Upper lobe of left lung (tissue), 6 donors: ENCODE measurements around the gene KCNJ6. TPM values are rescaled to one million over a fixed set of nuclear protein-coding genes. Genes with fewer than 3 reads are reported as not detected.
"Not testable (repeated sequence)": the region's sequence is repeated elsewhere in the genome, so short reads cannot be mapped to it uniquely, and the experiment has no call there.

Experiments used
- ATAC-seq, 2 donors: fragments of 200-7000 bp; cut with Tn5 transposase; one replicate each; pipeline ENCODE4 v1.9.1; 2022; ENCODE audit warnings: mild to moderate bottlenecking in 2 of 2, moderate library complexity in 2 of 2; ENCODE audit not compliant: low FRiP score in 2 of 2
- DNase-seq, 2 donors: peaks; one replicate each; pipeline ENCODE4 v3.0.0-alpha.2; 2019 to 2020
- H3K27ac ChIP-seq, 4 donors: fragments of 200-600 bp; sonication (generic); one replicate each; pipeline ENCODE4 v1.5.1; 2016 to 2019
- H3K27me3 ChIP-seq, 4 donors: fragments of 200-600 bp; sonication (generic); one replicate each; pipeline ENCODE4 v1.5.1; 2017 to 2019
- H3K36me3 ChIP-seq, 4 donors: fragments of 200-600 bp; sonication (generic); one replicate each; pipeline ENCODE4 v1.5.1; 2016 to 2019
- H3K4me1 ChIP-seq, 4 donors: fragments of 200-600 bp; sonication (generic); one replicate each; pipeline ENCODE4 v1.5.1; 2018 to 2019
- H3K4me3 ChIP-seq, 4 donors: fragments of 200-600 bp; sonication (generic); one replicate each; pipeline ENCODE4 v1.5.1; 2017 to 2019; ENCODE audit warnings: mild to moderate bottlenecking in 2 of 4, moderate library complexity in 1 of 4
- H3K9me3 ChIP-seq, 4 donors: fragments of 200-600 bp; sonication (generic); one replicate each; pipeline ENCODE4 v1.5.1; 2018 to 2019
- EP300 ChIP-seq, 4 donors: sonication (generic); formaldehyde crosslinking; IDR thresholded peaks; one replicate each; pipeline ENCODE4 v1.5.1; 2017; ENCODE audit warnings: antibody characterized with exemption in 4 of 4, control low read depth in 2 of 4
- POLR2A ChIP-seq, 4 donors: fragments of 450-650 bp; IDR thresholded peaks; one replicate each; pipeline ENCODE4 v1.5.1; 2016 to 2017; ENCODE audit warnings: antibody characterized with exemption in 4 of 4, mild to moderate bottlenecking in 2 of 4
- POLR2AphosphoS5 ChIP-seq, 2 donors: sonication (generic); formaldehyde crosslinking; IDR thresholded peaks; one replicate each; pipeline ENCODE4 v1.5.1; 2017; ENCODE audit warnings: antibody characterized with exemption in 2 of 2
- WGBS, 2 donors: methylation state at CpG; one replicate each; pipeline ENCODE4 v1.1.5; 2017 to 2018; 5-methylcytosine and 5-hydroxymethylcytosine counted together
- total RNA-seq, 6 donors: library from RNA; depleted of rRNA in 4 of 6; stranded (reverse); fragments of >200 nt in 4 of 6; gene quantifications; one replicate each; pipeline versions ENCODE4 v1.1.0 to v1.2.1, GENCODE V29; 2016 to 2021
- TF ChIP-seq, protein P1 (sequence below), 6 experiments: fragments of 450-650 bp in 4 of 6; fragments of 200-600 bp in 2 of 6; sonication (generic) in 2 of 6; IDR thresholded peaks; one replicate each; pipeline ENCODE4 v1.5.1; 2016 to 2019; ENCODE audit warnings: antibody characterized with exemption in 6 of 6
- donor health status: DM: no; HTN: no; CAD: no; lungs with moderate emphysema.
- donor health status: DM: no; HTN: yes; CAD: no; lungs with severe emphysema.

KCNJ6 gene
- total RNA-seq, 6 donors from 2014 or later: 0.06 to 0.15 TPM; not detected in 4

DNA sequence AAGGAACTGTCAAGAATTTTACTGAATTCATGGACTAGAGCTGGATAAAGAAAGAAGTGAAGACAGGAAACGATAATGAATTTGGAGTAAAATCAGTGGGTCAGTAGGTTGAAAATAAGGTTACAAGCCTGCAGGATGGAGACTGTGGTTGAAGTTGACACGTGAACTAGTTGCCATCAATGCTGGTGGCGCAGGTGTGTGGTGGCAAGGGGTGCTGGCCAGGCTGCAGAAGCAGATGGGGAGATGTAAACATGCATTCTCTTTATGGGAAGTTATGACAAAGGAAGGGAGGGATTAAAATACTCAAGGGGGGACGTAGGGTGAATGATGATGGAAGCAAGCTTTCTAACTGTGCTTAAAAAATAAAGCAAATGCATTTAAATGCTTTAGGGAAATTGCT, 263.1 kb downstream of the KCNJ6 start:
- ATAC-seq: no peak

DNA sequence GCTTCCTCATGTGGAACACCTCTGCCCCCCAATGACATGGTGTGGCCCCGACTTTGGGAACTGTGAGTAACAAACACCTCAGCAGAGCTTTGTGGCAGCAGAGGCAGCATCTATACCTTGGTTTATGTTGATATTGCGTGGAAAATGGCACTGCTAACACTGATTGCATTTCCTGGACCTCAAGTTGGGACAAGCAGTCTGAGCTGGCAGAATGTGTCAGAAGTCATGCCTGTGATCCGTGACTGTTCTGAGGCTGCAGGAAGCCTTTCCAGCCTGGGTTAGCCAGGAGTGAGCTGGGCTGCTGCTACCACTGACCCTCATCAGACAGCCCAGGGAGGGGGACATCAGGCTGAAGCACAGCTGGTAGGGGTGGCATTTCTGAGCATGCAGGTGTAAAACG, 268.5 kb downstream of the KCNJ6 start:
- H3K27ac ChIP-seq: no peak overlapping the region
- H3K36me3 ChIP-seq: no peaks in the 10 kb centered on the region
- ATAC-seq: no peak
- TF ChIP-seq, protein P1, sequence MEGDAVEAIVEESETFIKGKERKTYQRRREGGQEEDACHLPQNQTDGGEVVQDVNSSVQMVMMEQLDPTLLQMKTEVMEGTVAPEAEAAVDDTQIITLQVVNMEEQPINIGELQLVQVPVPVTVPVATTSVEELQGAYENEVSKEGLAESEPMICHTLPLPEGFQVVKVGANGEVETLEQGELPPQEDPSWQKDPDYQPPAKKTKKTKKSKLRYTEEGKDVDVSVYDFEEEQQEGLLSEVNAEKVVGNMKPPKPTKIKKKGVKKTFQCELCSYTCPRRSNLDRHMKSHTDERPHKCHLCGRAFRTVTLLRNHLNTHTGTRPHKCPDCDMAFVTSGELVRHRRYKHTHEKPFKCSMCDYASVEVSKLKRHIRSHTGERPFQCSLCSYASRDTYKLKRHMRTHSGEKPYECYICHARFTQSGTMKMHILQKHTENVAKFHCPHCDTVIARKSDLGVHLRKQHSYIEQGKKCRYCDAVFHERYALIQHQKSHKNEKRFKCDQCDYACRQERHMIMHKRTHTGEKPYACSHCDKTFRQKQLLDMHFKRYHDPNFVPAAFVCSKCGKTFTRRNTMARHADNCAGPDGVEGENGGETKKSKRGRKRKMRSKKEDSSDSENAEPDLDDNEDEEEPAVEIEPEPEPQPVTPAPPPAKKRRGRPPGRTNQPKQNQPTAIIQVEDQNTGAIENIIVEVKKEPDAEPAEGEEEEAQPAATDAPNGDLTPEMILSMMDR (IDR thresholded peaks at IDR 0.05): no peak
- TF ChIP-seq EP300 (IDR thresholded peaks at IDR 0.05) (no peak), POLR2A (IDR thresholded peaks at IDR 0.05) (no peak), POLR2AphosphoS5 (IDR thresholded peaks at IDR 0.05) (no peak)
- no peak overlapping the region for H3K4me3 ChIP-seq
- no peaks in the 10 kb centered on the region for H3K9me3 ChIP-seq
- no peaks in the 10 kb centered on the region for H3K4me1 ChIP-seq
- H3K27me3 ChIP-seq: no peaks in the 10 kb centered on the region
- whole genome bisulfite sequencing, 2 donors: 88 to 89% methylated on average over 4 of the region's 4 CpGs
- DNase-seq: no peak

More for the DNA sequence above, 263.1 kb downstream of the KCNJ6 start:
- 76 to 87% methylated on average over 4 of the region's 4 CpGs for WGBS, 2 donors
- no peak for TF ChIP-seq EP300 (IDR thresholded peaks at IDR 0.05)
- TF ChIP-seq, protein P1 (IDR thresholded peaks at IDR 0.05): no peak
- TF ChIP-seq POLR2AphosphoS5 (IDR thresholded peaks at IDR 0.05): no peak
- no peak for TF ChIP-seq POLR2A (IDR thresholded peaks at IDR 0.05)
- no peak overlapping the region for H3K27ac ChIP-seq
- peaks cover 3 to 7% (median 5%) of the 10 kb centered on the region in 4 donors for H3K4me1 ChIP-seq
- H3K9me3 ChIP-seq: no peaks in the 10 kb centered on the region
- H3K27me3 ChIP-seq: no peaks in the 10 kb centered on the region
- H3K4me3 ChIP-seq: no peak overlapping the region
- no peaks in the 10 kb centered on the region for H3K36me3 ChIP-seq
- DNase-seq: no peak

DNA sequence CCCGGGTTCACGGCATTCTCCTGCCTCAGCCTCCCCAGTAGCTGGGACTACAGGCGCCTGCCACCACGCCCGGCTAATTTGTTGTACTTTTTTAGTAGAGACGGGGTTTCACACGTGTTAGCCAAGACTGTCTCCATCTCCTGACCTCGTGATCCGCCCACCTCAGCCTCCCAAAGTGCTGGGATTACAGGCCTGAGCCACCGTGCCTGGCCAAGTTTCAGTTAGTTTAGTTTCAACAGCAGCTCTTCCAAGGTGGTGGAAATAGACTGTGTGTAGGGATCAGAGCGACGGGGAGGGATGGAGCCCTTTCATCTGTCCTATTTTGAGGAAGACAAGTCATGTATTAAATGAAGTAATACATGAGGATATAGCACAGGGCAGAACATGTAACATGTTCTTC, 269.5 kb downstream of the KCNJ6 start:
- H3K36me3 ChIP-seq, H3K4me1 ChIP-seq, H3K4me3 ChIP-seq, ATAC-seq, H3K27me3 ChIP-seq, H3K9me3 ChIP-seq, DNase-seq, H3K27ac ChIP-seq: not testable (repeated sequence)
- 93 to 95% methylated on average over 12 of the region's 12 CpGs for WGBS, 2 donors

DNA sequence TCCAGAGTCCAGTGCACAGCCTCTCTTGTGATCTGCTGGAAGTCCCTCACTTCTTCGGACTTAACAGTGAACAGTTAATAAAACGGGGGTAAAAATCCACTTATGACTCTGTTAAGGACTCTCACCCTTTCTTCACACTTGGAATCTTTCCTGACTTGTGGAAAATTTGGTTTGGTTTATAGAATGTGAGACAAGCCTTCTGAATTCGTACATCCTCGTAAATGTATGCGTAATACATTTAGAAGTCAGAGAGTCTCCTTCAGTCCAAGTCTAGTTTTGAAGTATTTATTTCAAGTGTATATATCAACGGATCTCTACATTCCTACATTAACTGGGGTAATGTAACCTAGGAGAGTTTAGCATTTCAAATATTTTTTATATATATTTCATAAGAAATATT, 270.4 kb downstream of the KCNJ6 start:
- WGBS, 2 donors: 69% methylated on average over 6 of the region's 6 CpGs

DNA sequence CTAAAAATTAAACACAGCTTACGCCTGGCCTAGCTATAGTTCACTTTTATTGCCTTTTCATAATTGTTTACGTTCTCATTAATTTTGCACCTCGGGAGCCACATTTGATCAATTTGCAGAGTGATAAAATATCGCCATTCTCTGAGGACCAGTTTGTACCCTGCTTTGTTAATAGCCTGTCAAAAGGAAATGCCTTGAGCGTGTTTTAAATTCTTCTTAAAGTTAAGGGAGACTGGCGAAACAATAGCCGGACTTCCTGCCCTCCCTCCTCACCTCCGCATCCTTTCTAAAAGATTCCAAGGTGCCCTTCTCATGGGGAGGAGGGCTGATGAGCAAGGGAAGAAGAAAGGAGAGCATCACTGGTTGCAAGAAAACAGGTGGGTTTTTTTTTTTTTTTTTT, 271.6 kb downstream of the KCNJ6 start:
- H3K36me3 ChIP-seq: no peaks in the 10 kb centered on the region
- no peaks in the 10 kb centered on the region for H3K4me1 ChIP-seq
- no peak for DNase-seq
- no peak for ATAC-seq
- 49% methylated on average over 8 of the region's 8 CpGs for WGBS, 2 donors
- no peak overlapping the region for H3K4me3 ChIP-seq
- no peak overlapping the region for H3K27ac ChIP-seq
- no peaks in the 10 kb centered on the region for H3K27me3 ChIP-seq
- no peaks in the 10 kb centered on the region for H3K9me3 ChIP-seq
- peak; percentile 10 to 25 for TF ChIP-seq POLR2AphosphoS5 (IDR thresholded peaks at IDR 0.05)
- no peak for TF ChIP-seq POLR2A (IDR thresholded peaks at IDR 0.05)

More for the DNA sequence above, 270.4 kb downstream of the KCNJ6 start:
- DNase-seq (no peak), ATAC-seq (no peak)
- Histone ChIP-seq H3K27me3 (no peaks in the 10 kb centered on the region), H3K27ac (no peak overlapping the region), H3K4me3 (no peak overlapping the region), H3K36me3 (no peaks in the 10 kb centered on the region), H3K4me1 (no peaks in the 10 kb centered on the region), H3K9me3 (no peaks in the 10 kb centered on the region)
- TF ChIP-seq, protein P1 (IDR thresholded peaks at IDR 0.05): no peak
- TF ChIP-seq POLR2AphosphoS5 (IDR thresholded peaks at IDR 0.05) (no peak), POLR2A (IDR thresholded peaks at IDR 0.05) (no peak), EP300 (IDR thresholded peaks at IDR 0.05) (no peak)

DNA sequence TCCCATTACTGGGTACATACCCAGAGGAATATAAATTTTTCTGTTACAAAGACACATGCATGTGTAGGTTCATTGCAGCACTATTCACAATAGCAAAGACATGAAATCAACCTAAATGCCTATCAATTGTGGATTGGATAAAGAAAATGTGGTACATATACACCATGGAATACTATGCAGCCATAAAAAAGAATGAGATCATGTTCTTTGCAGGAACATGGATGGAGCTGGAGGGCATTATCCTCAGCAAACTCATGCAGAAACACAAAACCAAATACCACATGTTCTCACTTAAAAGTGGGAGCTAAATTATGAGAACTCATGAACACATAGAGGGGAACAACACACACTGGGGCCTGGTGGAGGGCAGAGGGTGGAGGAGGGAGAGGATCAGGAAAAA, 272.4 kb downstream of the KCNJ6 start:
- H3K4me1 ChIP-seq, H3K27me3 ChIP-seq, H3K27ac ChIP-seq, H3K4me3 ChIP-seq, H3K36me3 ChIP-seq, ATAC-seq, H3K9me3 ChIP-seq, DNase-seq: not testable (repeated sequence)
